ENCODE results near the gene ACKR3.

ACKR3 gene

DNA sequence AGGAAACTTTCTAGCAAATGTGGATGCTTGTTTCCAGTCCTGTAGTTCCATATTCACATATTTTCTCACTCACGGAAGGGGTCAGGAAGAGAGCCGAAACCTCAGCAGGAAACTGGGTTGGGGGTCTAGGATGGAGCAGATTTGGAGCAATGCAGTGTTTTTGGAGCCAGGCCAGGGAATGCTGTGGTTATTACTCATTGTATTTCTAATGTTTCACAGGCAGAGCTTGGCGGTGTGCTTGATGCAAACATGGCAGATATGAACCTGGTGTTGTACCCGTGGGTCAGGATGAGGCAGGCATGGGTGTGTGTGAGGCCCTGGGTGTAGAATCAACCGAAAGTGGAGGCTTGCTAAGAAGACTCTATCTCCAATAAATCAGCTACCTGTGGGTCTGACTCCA is 34.6 kb upstream of the ACKR3 start:
- Histone ChIP-seq H3K27me3 (no peaks in the 10 kb centered on the region), H3K4me3 (ENCODE audit: low read depth in 1 of 2, low read length in 1 of 2) (no peak overlapping the region), H3K9me3 (no peaks in the 10 kb centered on the region), H3K27ac (no peak overlapping the region), H3K36me3 (no peaks in the 10 kb centered on the region), H3K4me1 (ENCODE audit: control insufficient read depth in 1 of 2, insufficient read depth in 1 of 2, low read depth in 1 of 2, low read length in 1 of 2) (peaks cover 12 to 18% of the 10 kb centered on the region in 2 experiments)
- TF ChIP-seq, protein P1, sequence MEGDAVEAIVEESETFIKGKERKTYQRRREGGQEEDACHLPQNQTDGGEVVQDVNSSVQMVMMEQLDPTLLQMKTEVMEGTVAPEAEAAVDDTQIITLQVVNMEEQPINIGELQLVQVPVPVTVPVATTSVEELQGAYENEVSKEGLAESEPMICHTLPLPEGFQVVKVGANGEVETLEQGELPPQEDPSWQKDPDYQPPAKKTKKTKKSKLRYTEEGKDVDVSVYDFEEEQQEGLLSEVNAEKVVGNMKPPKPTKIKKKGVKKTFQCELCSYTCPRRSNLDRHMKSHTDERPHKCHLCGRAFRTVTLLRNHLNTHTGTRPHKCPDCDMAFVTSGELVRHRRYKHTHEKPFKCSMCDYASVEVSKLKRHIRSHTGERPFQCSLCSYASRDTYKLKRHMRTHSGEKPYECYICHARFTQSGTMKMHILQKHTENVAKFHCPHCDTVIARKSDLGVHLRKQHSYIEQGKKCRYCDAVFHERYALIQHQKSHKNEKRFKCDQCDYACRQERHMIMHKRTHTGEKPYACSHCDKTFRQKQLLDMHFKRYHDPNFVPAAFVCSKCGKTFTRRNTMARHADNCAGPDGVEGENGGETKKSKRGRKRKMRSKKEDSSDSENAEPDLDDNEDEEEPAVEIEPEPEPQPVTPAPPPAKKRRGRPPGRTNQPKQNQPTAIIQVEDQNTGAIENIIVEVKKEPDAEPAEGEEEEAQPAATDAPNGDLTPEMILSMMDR (IDR thresholded peaks at IDR 0.05): no peak

DNA sequence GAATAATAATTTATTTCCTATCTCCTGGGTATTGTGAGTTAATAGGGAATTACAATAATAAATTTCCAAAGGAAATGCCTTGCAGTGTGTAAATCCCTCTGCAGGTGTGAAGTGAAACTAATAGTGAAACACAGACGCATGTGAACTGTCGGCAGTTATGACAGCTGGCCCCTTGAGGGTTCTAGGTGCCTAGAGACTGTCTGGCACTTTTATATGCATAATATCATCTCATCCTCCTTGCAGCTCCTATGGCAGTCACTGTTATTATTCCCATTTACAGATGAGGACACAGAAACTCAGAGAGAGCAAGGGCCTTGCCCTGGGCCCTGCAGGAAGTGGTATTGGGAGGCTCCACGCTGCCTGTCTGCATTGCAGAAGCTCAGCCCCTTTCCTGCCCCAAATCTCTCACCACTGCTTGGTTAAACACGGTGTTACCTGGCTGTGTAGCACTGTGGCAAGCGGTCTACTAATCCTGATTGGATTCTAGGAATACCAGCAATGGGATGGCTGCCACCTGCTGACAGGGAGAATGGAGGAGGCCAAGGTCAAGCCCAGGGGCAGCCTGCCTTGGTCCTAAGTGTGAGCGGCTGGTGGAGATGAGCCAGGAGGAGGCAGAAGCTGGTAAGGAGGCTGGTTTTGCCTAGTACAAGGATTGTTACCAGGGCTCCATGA is 32.8 kb upstream of the ACKR3 start:
- TF ChIP-seq, protein P1 (IDR thresholded peaks at IDR 0.05): no peak
- no peak overlapping the region for H3K27ac ChIP-seq
- no peak overlapping the region for H3K4me3 ChIP-seq (ENCODE audit: low read depth in 1 of 2, low read length in 1 of 2)
- no peaks in the 10 kb centered on the region for H3K9me3 ChIP-seq
- H3K27me3 ChIP-seq: no peaks in the 10 kb centered on the region
- H3K36me3 ChIP-seq: no peaks in the 10 kb centered on the region
- H3K4me1 ChIP-seq (ENCODE audit: control insufficient read depth in 1 of 2, insufficient read depth in 1 of 2, low read depth in 1 of 2, low read length in 1 of 2): peaks cover 12 to 18% of the 10 kb centered on the region in 2 experiments

DNA sequence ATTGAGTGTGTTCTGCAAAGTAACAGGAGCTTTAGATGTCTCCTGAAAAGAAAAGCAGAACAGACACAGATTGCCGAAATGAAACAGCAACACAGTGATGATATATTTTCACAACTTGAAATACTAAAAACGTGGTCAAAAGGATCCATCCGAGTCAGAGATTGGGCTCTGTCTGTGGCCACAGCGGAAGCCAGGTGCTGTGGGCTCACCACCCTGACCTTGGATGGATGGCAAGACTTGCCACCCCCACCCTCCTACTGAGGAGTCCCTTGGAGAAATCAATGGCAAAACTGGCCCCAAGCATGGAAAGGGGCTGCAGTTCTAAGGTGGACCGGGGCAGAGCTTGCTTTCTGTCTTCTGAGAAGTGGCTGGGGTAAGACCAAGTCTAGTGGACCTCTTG is 31.4 kb upstream of the ACKR3 start:
- Histone ChIP-seq H3K36me3 (no peaks in the 10 kb centered on the region), H3K27ac (no peak overlapping the region), H3K4me3 (ENCODE audit: low read depth in 1 of 2, low read length in 1 of 2) (no peak overlapping the region), H3K4me1 (ENCODE audit: control insufficient read depth in 1 of 2, insufficient read depth in 1 of 2, low read depth in 1 of 2, low read length in 1 of 2) (peaks cover 12 to 18% of the 10 kb centered on the region in 2 experiments), H3K9me3 (no peaks in the 10 kb centered on the region), H3K27me3 (no peaks in the 10 kb centered on the region)
- TF ChIP-seq, protein P1 (IDR thresholded peaks at IDR 0.05): no peak

DNA sequence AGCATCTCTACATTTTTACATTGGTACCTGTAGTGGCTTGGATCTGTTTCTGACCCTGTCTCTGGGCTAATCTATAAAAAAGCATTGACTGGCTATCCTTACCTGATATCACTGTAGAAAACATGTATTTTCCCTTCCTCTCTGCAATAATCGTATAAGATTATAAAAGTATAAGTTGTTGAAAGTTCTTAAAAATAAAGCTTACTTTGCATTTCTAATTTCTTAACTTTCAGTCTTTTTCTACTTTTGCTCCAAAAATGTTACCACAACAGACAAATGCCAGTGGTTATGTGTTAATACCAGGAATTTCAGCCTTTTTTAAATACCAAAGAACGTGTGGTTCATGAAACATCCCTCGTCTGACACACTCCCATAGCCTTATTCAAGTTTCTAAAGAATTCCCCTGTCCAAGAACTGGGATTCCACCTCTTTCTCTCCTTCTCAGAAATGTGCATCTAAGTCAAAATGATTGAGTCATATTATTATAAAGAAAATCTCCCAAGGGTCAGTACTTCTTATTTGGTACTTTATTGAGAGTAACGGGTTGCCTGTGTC is 28.5 kb upstream of the ACKR3 start:
- TF ChIP-seq, protein P1 (IDR thresholded peaks at IDR 0.05): no peak
- H3K4me1 ChIP-seq (ENCODE audit: control insufficient read depth in 1 of 2, insufficient read depth in 1 of 2, low read depth in 1 of 2, low read length in 1 of 2): peaks cover 16 to 26% of the 10 kb centered on the region in 2 experiments
- H3K27me3 ChIP-seq: no peaks in the 10 kb centered on the region
- H3K9me3 ChIP-seq: no peaks in the 10 kb centered on the region
- no peak overlapping the region for H3K27ac ChIP-seq
- H3K4me3 ChIP-seq (ENCODE audit: low read depth in 1 of 2, low read length in 1 of 2): no peak overlapping the region
- H3K36me3 ChIP-seq: no peaks in the 10 kb centered on the region

DNA sequence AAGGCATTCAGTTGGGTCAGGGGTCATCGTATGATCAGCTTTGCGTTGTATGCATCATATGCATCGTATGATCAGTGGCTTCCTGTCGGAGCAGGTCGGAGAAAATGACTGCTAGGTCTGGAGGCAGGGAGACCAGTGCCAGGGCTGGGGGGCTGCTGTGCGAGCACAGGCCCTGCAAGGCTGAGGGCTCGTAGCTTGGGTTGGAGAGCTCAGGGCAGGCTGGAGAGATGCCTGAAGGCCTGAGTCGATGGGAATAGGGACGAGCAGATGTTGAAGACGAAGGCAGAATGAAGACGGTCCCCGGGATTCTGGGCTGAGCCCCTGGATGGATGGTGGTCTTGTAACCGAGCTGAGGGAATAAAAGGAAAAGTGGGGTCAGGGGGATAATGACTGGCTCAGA is 25.3 kb upstream of the ACKR3 start:
- no peaks in the 10 kb centered on the region for H3K9me3 ChIP-seq
- peaks cover 13 to 23% of the 10 kb centered on the region in 2 experiments for H3K4me1 ChIP-seq (ENCODE audit: control insufficient read depth in 1 of 2, insufficient read depth in 1 of 2, low read depth in 1 of 2, low read length in 1 of 2)
- H3K36me3 ChIP-seq: no peaks in the 10 kb centered on the region
- TF ChIP-seq, protein P1 (IDR thresholded peaks at IDR 0.05): no peak
- H3K27me3 ChIP-seq: no peaks in the 10 kb centered on the region
- no peak overlapping the region for H3K27ac ChIP-seq
- no peak overlapping the region for H3K4me3 ChIP-seq (ENCODE audit: low read depth in 1 of 2, low read length in 1 of 2)

Measured in neutrophil (primary cell).